HG02938 (cell line): Measurements from ENCODE around the gene OR5M8.

Experiments
- ATAC-seq: cut with Tn5 transposase; IDR thresholded peaks from one replicate; pipeline ENCODE4 v1.9.1; 2021; ENCODE audit warnings: mild to moderate bottlenecking, moderate library complexity; ENCODE audit not compliant: unreplicated experiment

Gene OR5M8

DNA sequence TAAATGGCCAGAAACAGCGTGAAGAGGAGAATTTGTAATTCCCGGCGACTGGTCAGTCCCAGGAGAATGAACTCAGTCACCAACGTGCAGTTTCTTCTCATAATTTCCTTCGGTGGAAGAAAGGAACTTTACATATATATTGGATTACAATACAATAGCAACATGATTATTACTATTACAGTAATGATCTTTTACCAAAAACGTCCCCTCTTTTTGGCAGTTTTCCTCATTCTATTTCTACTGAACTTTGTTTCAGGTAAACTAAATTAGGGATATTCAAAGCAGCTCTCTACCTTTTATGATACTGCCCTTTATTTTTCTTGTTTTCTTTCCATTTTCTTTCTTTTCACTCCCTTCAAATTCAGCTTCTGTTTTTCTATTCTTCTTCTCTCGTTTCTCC is at the start of gene OR5M8:
TSS of gene OR5M8 (minus strand) at position 101 of the 400 bp plus-strand sequence. CDS start at position 101, 0 bp downstream.
- no peak for ATAC-seq

DNA sequence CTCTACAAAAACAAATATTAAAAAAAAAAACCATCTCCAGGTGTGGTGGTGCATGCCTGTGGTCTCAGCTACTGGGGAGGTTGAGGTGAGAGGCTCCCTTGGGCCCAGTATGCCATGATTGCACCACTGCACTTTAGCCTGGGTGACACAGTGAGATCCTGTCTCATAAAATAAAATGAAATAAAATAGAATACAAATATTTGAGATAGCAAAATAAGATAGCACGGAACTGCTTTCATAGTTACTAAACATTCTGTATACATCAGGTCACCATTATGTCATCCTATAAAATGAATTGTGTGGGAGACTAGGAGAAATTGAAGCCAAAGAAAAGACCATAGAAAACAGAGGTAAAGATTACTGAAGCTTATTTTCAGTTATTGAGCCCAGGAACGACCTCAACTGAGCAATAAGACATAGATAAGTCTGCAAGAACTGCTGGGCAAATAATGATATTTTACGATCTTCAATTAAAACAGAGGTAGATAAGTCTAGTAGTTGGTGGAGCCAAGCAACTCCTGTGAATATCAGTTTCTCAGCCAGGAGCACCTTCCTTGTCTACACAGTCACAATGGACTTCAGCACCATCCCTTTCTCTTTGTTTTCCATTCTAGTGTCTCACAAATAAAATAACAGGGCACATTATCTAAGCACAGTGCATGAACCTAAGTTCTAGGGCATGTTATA is 42.0 kb upstream of the OR5M8 start:
- ATAC-seq: no peak

DNA sequence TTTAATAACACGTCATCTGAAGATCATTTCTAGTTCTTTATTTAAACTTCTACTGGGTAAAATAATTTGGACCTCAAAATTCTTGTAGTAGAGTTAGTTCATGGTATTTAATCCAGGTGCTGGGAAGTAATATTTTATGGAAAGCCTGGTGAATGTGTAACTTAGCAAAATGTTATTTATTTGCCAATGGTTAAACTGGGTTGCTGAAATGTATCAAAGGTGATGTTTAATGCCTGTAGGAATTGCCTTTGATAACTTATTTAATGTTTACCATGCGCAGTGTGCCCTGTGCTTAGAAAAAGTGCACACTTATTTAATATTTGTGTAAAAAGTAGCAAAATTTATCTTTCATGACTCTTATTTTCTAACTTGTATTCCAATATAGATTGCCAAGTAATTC is 40.7 kb upstream of the OR5M8 start:
- no peak for ATAC-seq

DNA sequence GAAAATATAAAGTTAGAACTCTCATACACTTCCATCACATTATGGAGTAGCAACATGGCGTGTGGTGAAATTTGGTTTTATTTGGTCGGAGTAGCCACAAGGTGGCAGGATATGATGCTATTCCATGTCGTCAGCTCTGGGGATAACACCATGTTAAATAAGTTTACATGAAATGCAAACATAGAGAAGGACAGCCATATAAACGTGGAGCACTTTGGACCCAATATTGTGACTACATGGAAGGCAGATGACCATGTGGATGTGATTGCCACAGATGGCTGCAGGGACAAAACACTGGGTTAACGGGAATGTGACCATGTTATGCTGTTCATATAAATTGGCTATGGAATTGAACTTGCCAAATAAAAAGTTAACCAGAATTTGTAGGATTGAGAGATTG is 30.8 kb upstream of the OR5M8 start:
- ATAC-seq: no peak

DNA sequence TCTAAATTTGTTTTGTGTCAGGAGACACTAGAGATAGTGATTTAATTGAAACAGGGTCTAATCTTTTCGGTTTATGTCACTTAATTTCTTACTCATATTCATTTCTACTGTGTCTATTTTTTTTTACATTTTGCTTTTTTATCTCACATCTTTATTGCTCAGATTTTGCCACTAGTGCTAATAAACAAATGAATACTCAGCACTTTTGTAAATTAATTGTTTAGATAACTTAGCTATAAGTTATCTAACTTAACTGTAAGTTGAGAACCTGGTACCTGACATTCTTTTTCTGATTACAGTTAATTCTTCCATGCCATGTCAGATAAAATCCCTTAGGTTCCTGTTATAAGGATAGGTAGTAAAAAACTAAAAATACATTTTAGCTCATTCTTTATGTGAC is 22.1 kb upstream of the OR5M8 start:
- no peak for ATAC-seq

DNA sequence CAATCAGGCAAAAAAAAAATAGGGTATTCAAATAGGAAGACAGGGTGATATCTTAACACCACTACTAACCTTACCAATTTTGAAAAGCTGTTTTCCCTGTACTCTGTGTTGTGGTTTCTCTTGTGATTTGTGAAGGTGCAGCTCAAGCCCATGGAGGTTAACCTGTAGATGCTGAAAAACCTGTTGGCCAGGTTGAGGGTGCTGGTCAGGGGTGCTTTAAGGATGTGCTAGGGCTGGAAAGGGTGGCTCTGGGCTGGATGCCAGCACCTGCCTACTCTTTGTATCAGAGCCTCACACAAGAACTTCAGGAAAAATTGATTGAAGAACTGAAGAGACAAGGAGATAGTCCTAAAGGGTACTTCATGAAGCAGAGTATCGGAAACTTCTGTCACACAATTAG is 18.3 kb upstream of the OR5M8 start:
- no peak for ATAC-seq

DNA sequence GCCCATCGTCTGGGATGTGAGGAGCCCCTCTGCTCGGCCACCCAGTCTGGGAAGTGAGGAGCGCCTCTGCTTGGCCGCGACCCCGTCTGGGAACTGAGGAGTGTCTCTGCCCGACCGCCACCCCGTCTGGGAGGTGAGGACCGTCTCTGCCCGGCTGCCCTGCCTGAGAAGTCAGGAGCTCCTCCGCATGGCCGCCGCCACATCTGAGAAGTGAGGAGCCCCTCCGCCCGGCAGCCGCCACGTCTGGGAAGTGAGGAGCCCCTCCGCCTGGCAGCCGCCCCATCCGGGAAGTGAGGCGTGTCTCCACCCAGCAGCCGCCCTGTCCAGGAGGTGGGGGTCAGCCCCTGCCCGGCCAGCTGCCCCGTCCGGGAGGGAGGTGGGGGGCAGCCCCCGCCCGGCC is 5.8 kb upstream of the OR5M8 start:
- ATAC-seq: no peak

DNA sequence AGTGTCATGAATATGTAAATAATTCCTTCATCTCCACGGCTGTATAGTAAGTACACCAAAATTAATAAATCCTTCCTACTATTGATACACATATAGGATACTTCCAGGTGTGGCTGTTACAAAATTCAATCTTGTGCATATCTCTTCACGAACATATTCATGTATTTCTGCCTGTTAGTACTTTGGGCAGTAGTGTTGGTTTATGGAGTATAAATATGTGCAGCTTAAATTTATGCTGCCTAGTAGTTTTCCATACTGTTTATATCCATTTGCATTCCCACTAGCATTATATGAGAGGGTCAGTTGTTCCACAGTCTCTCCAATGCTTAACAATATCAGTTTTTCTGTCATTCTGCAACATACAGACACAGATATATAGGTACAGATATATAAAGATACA is 3.9 kb upstream of the OR5M8 start:
- ATAC-seq: no peak

DNA sequence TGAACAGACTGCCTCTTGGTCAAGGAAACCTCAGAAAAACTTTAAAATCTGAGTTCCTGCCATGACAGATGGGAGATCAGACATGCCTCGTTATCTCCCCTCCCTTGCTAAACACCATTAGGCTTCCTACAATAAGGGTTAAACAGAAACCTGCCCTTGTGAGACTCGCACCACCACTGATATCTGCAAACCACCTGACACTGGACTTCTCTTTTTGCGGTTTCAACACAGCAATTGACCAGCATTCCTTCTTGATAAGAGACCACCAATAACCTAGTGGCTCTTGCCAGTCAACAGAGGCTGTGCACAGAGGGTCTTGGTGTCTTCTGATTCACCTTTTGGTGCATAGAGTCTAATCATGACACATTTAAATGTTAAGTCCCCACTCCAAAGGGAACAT is 4.4 kb downstream of the OR5M8 start:
- ATAC-seq: no peak

DNA sequence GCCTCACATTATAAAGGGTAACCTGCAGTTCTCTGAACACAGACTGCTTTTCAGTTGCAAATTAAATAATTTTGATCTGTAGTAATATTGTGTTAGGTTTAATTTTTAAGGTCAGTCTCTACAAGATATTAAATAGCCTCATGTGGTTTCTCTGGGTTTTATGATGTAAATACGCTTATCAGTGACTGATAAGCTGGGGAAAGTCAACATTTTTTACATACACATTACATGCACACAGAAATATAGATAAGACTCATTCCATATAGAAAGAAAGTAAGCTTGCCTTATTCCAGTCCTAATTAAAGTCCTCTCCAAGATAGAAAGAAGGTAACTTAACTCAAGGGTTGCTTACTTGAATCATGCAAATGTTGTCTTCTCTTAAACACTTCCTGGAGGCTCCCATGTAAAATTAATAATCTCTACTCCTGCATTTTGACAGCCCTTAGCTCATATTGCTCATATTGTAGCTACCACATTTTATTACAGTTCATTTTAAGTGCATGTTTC is 16.4 kb downstream of the OR5M8 start:
- ATAC-seq: no peak

DNA sequence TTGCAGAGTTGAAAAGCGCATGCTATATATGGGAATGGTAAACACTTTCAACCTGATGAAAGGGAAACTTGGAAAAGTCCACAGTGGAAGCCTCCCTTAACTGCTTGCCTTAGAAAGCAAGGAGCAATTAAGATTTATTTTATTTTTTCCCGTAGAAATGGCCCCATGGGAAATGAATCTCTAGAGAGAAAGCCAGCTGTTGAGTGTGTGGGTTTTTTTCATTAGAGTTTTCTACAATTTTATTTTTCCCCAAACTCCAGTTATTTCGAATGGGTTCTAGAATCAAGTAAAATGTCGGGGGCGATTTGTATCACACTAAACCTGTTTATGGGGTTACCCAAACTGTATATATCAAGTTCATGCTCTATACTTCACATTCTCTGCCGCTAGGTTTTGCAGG is 17.9 kb downstream of the OR5M8 start, which contains the start of gene OR5M3:
TSS of gene OR5M3 (minus strand) at position 101 of the 400 bp plus-strand sequence. CDS start 2,855 bp downstream, outside the sequence.
- no peak for ATAC-seq

DNA sequence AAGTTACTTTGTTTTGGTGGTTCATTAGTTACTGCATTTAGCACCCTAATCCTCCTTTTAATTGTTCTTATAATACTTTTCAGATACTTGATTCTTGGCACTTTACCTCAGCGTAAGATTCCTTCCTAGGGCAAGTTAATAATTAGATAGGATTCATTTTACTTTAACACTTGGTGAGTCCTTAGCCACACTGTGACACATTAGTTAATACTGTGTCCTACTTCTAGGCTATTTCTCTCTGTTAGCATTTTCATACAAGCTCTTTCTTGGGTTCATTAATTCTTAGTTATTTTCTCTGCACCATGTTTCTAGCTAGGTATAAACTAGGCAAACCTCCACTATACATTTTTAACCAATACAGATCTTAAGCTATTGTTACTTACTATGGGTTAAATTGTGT is 34.1 kb downstream of the OR5M8 start:
- ATAC-seq: no peak

DNA sequence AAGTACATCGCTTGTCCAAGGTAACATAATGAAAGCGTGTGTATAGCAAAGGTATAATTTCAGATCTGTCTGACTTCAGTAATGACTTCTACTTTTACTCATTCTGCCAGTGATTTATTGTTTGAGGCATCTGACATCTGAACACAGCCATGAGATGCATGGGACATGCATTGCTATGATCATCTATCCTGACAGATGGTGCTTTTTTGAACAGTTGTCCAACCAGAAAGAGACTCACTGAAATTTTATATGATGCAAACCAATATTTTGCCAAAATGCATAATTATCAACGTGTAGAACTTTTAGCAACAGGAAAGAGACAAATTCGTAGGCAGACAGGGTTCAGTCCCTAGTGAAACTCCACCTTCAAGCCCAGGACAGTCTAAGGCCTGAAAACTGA is 37.6 kb downstream of the OR5M8 start:
- ATAC-seq: no peak
